ENCODE data around the gene SF3A1.

- TF ChIP-seq CTCF (IDR thresholded peaks at IDR 0.05) = no peak
- TF ChIP-seq POLR2A (IDR thresholded peaks at IDR 0.05) = no peak
- TF ChIP-seq POLR2AphosphoS5 (IDR thresholded peaks at IDR 0.05; ENCODE audit: insufficient read depth in 1 of 2, low read depth in 1 of 2) = no peak
These were observed 28.1 kb downstream of the SF3A1 start for GRCh38 chr22:30328466-30329049.

Data from vagina (tissue), 2 donors.